Nucleus accumbens (tissue), 56 donors: ENCODE measurements around the gene TSR1.

Experiments
- DNase-seq, 56 donors: peaks; one replicate each; lab custom pipeline; 2025; lab: John Stamatoyannopoulos, UW

TSR1 gene

GRCh38 chr17:2338315-2338657, 2.0 kb upstream of the TSR1 start:
- DNase-seq, result peak in 2 of 56 donors; percentile 38 to 46

GRCh38 chr17:2337544-2338314, 1.5 kb upstream of the TSR1 start:
- peak in 39 of 56 donors; percentile 14 to 74 (median 38) for DNase-seq

DNA sequence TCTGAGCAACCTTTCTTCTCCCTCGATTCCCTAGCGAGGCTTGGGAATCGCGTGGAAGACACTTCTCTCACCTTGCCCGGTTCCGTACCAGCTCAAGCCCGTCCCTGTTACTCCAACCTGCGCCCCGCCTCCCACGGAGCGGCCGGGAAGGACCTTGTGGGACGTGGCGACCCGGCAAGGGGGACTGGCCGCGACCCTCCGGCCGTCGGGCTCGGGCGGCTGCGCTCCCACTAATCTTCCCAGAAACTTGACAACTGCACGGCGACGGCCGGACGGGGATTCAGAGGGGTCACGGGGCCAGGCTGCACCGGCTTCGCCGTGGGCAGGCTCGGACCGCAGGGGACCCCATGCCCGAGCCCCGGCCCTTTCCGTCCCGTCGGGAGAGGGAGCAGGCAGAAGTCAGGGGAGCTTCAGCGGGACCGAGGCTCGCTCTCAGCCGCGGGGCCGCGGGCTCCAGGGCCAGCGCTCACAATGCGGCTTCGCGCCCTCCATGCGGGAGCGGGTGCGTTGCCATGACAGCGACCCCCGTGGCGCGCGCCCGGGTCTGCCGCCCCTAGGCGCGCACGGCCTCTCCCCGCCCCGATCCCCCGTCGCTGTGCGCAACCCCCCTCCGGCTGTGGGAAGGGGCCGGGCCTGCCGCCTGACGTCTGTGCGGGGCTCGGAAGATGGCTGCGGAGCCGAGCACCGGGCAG, 741 bp upstream of the TSR1 start, which contains the start of gene SGSM2:
Gene SGSM2 (plus strand): TSS at position 650 of the 692 bp plus-strand sequence. CDS start 188 bp downstream, outside the sequence.
- DNase-seq, result peak in 50 of 56 donors; percentile 14 to 81 (median 48)

GRCh38 chr17:2335726-2336214, 487 bp downstream of the TSR1 start:
- DNase-seq, result peak in 2 of 56 donors; percentile 37 to 50

DNA sequence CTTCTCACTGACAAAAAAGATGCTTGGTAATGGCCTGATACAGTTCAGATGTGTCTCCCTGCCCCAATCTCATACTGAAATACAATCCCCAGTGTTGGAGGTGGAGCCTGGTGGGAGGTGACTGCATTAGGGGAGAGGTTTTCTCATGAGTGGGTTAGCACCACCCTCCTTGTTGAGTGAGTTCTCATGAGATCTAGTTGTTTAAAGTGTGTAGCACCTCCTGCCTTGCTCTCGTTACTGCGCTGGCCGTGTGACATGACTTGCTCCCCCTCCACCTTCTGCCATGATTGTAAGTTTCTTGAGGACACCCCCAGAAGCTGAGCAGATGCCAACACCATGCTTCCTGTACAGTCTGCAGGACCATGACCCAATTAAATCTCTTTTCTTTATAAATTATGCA, 5.0 kb downstream of the TSR1 start:
- no peak for DNase-seq

- DNase-seq, result no peak
Measured at GRCh38 chr17:2323629-2324314, 12.5 kb downstream of the TSR1 start.

DNA sequence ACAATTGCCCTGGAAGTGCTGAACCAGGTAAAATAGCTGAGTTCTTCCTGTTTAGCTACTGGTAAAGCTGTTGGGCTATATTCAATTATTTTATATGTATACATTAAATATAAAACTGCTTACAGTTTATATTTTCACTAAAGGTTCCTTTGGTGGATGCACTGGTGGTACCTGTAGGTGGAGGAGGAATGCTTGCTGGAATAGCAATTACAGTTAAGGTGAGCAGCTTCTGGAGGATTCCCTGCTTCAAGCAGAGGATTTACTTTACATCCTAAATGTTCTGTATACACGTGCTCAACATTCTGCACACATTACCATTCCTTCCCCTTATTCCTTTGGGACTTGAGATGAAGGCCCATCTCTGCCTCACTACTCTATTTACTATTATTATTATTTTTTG, 14.9 kb downstream of the TSR1 start:
- no peak for DNase-seq

DNA sequence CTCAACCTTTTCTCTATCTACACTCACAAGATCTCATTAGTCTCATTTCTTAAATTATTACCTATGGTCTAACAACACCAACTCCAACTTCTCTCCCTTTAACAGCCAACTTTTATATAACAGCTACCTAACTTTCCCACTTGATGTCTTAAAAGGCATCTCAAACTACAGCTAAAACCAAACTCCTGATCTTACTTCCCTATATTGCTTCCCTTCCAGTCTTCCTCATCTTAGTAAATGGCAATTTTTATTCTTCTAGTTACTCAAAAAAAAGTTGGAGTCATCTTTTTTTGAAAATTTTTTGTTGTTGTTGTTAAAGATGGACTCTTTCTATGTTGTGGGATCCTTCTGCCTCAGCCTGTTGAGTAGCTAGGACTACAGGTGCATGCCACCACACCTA, 17.2 kb downstream of the TSR1 start:
- DNase-seq, result no peak

DNA sequence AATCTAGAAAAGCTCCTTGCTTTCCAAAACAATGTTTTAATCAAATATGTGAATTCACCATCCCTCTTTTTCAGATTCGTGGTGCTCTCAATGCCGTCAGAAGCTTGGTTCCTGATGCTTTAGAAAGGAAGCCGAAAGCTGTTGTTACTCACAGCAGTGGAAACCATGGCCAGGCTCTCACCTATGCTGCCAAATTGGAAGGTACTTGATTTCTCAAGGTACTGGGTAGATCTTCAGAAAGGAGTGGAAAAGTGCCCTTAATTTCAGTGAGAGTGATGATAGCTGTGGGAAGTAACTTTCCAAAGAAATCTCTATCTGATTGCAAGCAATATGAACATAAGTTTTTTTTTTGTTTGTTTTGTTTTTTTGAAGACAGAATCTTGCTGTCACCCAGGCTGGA, 18.5 kb downstream of the TSR1 start:
- DNase-seq, result no peak

- peak in 18 of 56 donors; percentile 1 to 60 (median 10) for DNase-seq
Measured at GRCh38 chr17:2316916-2317205, 19.4 kb downstream of the TSR1 start.

DNA sequence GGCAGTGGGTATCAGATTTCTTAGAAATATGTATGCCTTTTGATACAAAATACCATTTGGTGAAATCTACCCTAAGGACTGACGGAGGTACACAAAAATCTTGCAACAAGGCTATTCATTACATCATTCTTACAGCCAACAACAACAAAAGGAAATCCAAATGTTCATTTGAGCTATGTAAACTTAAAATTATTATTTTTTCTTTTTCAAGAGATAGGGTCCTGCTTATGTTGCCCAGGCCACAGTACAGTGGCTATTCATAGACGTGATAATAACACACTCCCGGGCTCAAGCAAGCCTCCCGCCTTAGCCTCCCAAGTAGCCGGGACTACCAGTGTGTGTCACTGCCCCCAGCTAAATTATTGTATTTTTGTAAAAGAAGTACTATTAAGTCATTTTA, 23.5 kb downstream of the TSR1 start:
- DNase-seq, result no peak

GRCh38 chr17:2309338-2310154, 26.7 kb downstream of the TSR1 start:
- DNase-seq, result no peak

- DNase-seq, result no peak
Measured at GRCh38 chr17:2304931-2305330, 31.3 kb downstream of the TSR1 start.

DNA sequence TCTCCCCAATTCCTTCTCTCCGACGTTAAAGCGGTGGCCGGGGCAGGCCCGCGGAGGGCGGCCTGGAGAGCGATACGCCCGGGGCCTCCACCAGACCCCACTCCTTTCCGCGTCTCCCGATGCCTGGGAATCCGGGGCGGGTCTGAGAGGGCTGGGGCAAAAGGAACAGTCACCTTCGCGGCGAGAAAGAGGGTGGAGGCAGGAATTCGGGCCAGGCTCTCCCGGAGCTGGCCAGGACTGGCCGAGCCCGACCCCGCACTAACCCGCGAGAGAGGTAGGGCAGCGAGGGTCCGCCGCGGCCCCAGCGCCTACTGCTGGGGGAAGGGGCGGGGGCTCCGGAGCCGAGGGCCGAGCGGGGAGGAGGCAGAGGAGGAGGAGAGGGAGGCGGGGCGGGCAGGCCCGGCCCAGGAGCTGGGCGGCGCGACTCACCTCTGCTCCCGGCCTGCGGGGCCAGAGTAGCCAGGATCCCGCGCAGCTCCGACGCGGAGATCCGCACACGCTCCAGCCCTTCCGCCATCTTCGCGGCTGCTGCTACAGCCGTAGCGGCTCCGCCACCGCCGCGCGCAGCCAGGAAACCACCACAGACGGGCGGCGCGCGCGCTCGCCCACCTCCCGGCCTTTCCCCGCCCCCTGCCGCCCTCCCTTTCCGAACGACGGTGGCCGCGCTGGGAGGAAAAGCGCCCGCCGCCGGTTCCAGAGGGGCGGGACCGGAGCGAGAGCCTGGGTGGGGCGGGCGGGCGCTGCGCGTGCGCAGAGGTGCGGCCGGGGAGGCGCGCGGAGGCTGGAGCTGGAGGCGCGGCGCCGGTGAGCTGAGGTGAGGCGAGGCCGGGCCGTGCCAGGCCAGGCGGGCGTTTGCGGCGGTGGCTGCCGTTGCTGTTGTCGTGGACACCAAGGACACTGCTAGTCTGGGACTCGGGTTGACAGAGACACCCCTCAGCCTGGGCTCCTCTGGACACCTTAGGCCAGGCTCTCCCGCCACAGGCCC, 32.8 kb downstream of the TSR1 start, which contains the start of the genes SMG6 and SRR:
Gene SMG6 (minus strand): TSS at position 582 of the 985 bp plus-strand sequence. CDS start 65 bp downstream, at position 517.
Gene SRR (plus strand): TSS at position 747 of the 985 bp plus-strand sequence. CDS start 11,611 bp downstream, outside the sequence.
- DNase-seq, result peak in 55 of 56 donors; percentile 34 to 96 (median 87)

- peak in 2 of 56 donors; percentile 40 to 59 for DNase-seq
Measured at GRCh38 chr17:2302778-2303203, 33.5 kb downstream of the TSR1 start.

- DNase-seq, result no peak
Measured at GRCh38 chr17:2299756-2300155, 36.5 kb downstream of the TSR1 start.

GRCh38 chr17:2299136-2299535, 37.1 kb downstream of the TSR1 start:
- no peak for DNase-seq

DNA sequence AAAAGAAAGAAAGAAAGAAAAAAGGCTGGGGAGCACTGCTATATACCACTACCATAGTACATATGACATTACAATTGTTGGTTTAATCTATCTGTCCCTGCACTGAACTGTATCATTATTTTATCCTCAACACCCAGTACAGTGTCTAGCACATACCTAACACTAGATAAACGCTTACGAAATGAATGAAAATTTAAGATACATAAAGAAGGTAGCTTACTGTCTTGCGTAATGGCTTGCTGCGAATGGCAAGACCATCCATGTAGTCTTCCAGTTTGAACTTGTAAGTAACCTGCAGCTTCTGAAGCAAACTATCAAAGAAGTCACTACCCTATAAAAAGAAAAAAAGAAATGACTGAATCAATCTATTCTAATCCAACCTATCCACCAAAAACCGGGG, 39.2 kb downstream of the TSR1 start:
- no peak for DNase-seq

DNA sequence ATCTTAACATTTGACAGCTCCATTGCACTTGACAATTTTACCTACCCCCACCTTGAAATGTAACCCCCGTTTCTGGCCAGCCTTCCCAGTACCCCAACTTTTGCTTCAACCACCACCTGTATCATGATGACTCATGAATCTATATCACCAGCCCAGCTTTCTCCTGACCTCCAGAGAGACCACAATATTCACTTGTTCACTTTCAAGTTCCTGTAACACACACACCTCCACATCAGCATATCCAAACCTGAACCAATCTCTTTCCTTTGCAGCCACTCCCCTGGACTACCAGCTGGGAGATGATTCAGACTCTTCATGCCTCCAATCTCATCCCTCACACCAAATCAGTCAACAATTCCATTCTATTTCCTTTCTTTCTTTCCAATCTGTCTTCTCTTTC, 40.7 kb downstream of the TSR1 start:
- no peak for DNase-seq
